Liver (tissue), 3 donors: ENCODE measurements around the gene PLXND1.
"Not testable (repeated sequence)": the region's sequence is repeated elsewhere in the genome, so short reads cannot be mapped to it uniquely, and the experiment has no call there.

Experiments
- GABPA ChIP-seq, 2 donors: IDR thresholded peaks in 1 of 2; conservative IDR thresholded peaks in 1 of 2; 2 replicates each; pipeline ENCODE4 v1.6.1; 2016; ENCODE audit warnings: antibody characterized with exemption in 2 of 2, mild to moderate bottlenecking in 1 of 2, moderate library complexity in 1 of 2
- JUND ChIP-seq, 2 donors: IDR thresholded peaks; 2 replicates each; pipeline ENCODE4 v1.6.1; 2016; ENCODE audit warnings: antibody characterized with exemption in 2 of 2
- RAD21 ChIP-seq, 2 donors: IDR thresholded peaks; 2 replicates each; pipeline ENCODE4 v1.6.1; 2016; ENCODE audit warnings: antibody characterized with exemption in 2 of 2, mild to moderate bottlenecking in 2 of 2
- RXRA ChIP-seq, 2 donors: IDR thresholded peaks; 2 replicates each; pipeline ENCODE4 v1.6.1; 2017 to 2018; ENCODE audit warnings: antibody characterized with exemption in 2 of 2, mild to moderate bottlenecking in 1 of 2
- SP1 ChIP-seq: IDR thresholded peaks from 2 replicates; pipeline ENCODE4 v1.6.1; 2018; ENCODE audit warnings: antibody characterized with exemption, mild to moderate bottlenecking
- TAF1 ChIP-seq: conservative IDR thresholded peaks from 2 replicates; pipeline ENCODE4 v1.6.1; 2016; ENCODE audit warnings: antibody characterized with exemption, mild to moderate bottlenecking
- YY1 ChIP-seq: IDR thresholded peaks from 2 replicates; pipeline ENCODE4 v1.6.1; 2016; ENCODE audit warnings: antibody characterized with exemption, mild to moderate bottlenecking
- TF ChIP-seq, protein P1 (sequence below): IDR thresholded peaks from 2 replicates; pipeline ENCODE4 v1.6.1; 2016; ENCODE audit warnings: antibody characterized with exemption
- TF ChIP-seq, protein P2 (sequence below): fragments of 150-350 bp; IDR thresholded peaks from 2 replicates; pipeline ENCODE4 v1.5.1; 2017; ENCODE audit warnings: improper control_type of control experiment, low read depth, low read length; ENCODE audit not compliant: missing input control
- TF ChIP-seq, protein P3 (sequence below): IDR thresholded peaks from 2 replicates; pipeline ENCODE4 v1.6.1; 2016; ENCODE audit warnings: antibody characterized with exemption, mild to moderate bottlenecking
- TF ChIP-seq, protein P4 (sequence below): IDR thresholded peaks from 2 replicates; pipeline ENCODE4 v1.6.1; 2016; ENCODE audit warnings: antibody characterized with exemption
- donor health status: healthy.
- donor health status: healthy.

DNA sequence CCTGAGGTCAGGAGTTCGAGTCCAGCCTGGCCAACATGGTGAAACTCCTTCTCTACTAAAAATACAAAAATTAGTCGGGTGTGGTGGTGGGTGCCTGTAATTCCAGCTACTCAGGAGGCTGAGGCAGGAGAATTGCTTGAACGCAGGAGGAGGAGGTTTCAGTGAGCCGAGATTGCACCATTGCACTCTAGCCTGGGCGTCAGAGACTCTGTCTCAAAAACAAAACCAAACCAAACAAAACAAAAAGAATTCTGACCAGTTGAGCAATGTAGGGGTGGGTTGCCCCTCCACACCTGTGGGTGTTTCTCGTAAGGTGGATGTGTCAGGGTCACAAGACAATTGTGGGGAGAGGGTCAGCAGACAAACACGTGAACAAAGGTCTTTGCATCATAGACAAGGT lies 34.5 kb upstream of the PLXND1 start:
- not testable (repeated sequence) for TF ChIP-seq RXRA (IDR thresholded peaks at IDR 0.05); TAF1; YY1; JUND (IDR thresholded peaks at IDR 0.05); GABPA (IDR thresholded peaks at IDR 0.05 in 1 of 2, conservative IDR thresholded peaks at IDR 0.05 in 1 of 2); RAD21 (IDR thresholded peaks at IDR 0.05); SP1
- TF ChIP-seq, protein P1, sequence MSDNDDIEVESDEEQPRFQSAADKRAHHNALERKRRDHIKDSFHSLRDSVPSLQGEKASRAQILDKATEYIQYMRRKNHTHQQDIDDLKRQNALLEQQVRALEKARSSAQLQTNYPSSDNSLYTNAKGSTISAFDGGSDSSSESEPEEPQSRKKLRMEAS = not testable (repeated sequence)
- TF ChIP-seq, protein P2, sequence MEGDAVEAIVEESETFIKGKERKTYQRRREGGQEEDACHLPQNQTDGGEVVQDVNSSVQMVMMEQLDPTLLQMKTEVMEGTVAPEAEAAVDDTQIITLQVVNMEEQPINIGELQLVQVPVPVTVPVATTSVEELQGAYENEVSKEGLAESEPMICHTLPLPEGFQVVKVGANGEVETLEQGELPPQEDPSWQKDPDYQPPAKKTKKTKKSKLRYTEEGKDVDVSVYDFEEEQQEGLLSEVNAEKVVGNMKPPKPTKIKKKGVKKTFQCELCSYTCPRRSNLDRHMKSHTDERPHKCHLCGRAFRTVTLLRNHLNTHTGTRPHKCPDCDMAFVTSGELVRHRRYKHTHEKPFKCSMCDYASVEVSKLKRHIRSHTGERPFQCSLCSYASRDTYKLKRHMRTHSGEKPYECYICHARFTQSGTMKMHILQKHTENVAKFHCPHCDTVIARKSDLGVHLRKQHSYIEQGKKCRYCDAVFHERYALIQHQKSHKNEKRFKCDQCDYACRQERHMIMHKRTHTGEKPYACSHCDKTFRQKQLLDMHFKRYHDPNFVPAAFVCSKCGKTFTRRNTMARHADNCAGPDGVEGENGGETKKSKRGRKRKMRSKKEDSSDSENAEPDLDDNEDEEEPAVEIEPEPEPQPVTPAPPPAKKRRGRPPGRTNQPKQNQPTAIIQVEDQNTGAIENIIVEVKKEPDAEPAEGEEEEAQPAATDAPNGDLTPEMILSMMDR = not testable (repeated sequence)
- TF ChIP-seq, protein P3, sequence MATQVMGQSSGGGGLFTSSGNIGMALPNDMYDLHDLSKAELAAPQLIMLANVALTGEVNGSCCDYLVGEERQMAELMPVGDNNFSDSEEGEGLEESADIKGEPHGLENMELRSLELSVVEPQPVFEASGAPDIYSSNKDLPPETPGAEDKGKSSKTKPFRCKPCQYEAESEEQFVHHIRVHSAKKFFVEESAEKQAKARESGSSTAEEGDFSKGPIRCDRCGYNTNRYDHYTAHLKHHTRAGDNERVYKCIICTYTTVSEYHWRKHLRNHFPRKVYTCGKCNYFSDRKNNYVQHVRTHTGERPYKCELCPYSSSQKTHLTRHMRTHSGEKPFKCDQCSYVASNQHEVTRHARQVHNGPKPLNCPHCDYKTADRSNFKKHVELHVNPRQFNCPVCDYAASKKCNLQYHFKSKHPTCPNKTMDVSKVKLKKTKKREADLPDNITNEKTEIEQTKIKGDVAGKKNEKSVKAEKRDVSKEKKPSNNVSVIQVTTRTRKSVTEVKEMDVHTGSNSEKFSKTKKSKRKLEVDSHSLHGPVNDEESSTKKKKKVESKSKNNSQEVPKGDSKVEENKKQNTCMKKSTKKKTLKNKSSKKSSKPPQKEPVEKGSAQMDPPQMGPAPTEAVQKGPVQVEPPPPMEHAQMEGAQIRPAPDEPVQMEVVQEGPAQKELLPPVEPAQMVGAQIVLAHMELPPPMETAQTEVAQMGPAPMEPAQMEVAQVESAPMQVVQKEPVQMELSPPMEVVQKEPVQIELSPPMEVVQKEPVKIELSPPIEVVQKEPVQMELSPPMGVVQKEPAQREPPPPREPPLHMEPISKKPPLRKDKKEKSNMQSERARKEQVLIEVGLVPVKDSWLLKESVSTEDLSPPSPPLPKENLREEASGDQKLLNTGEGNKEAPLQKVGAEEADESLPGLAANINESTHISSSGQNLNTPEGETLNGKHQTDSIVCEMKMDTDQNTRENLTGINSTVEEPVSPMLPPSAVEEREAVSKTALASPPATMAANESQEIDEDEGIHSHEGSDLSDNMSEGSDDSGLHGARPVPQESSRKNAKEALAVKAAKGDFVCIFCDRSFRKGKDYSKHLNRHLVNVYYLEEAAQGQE = not testable (repeated sequence)
- TF ChIP-seq, protein P4, sequence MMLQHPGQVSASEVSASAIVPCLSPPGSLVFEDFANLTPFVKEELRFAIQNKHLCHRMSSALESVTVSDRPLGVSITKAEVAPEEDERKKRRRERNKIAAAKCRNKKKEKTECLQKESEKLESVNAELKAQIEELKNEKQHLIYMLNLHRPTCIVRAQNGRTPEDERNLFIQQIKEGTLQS = not testable (repeated sequence)
